Mesodermal cell (in vitro differentiated cells): ENCODE results near the gene MYL4.

Experiments used
- H3K27ac ChIP-seq: 2 replicates; pipeline ENCODE4 v1.7.0; 2013; ENCODE audit warnings: mild to moderate bottlenecking, low read depth, low read length, moderate library complexity; ENCODE audit not compliant: severe bottlenecking
- H3K36me3 ChIP-seq: 2 replicates; pipeline ENCODE4 v1.7.1; 2013; ENCODE audit warnings: mild to moderate bottlenecking, low read length, moderate library complexity; ENCODE audit not compliant: control insufficient read depth, insufficient read depth
- H3K4me1 ChIP-seq: one replicate; pipeline ENCODE4 v1.7.1; 2013; ENCODE audit warnings: mild to moderate bottlenecking, low read length; ENCODE audit not compliant: insufficient read depth, control insufficient read depth, poor library complexity, severe bottlenecking
- H3K4me3 ChIP-seq: 2 replicates; pipeline ENCODE4 v1.7.0; 2013; ENCODE audit warnings: low read length, control low read depth, mild to moderate bottlenecking; ENCODE audit not compliant: insufficient read depth, poor library complexity, severe bottlenecking; ENCODE audit errors: extremely low read depth
- H3K9me3 ChIP-seq: 2 replicates; pipeline ENCODE4 v1.7.1; 2013; ENCODE audit warnings: mild to moderate bottlenecking, low read length, moderate library complexity; ENCODE audit not compliant: control insufficient read depth
- WGBS, 2 experiments: methylation state at CpG; one replicate each; pipeline ENCODE4 v1.1.5; 2013; ENCODE audit warnings: missing lambda C conversion rate in 2 of 2; ENCODE audit not compliant: insufficient coverage in 2 of 2; 5-methylcytosine and 5-hydroxymethylcytosine counted together

MYL4 gene

GRCh38 chr17:47243737-47244598 is 34.8 kb downstream of the MYL4 start:
- Histone ChIP-seq H3K9me3 (no peaks in the 10 kb centered on the region), H3K36me3 (no peaks in the 10 kb centered on the region), H3K27ac (no peak overlapping the region), H3K4me3 (no peak overlapping the region), H3K4me1 (peaks cover 13% of the 10 kb centered on the region)
- WGBS, 2 experiments: 94 to 96% methylated on average over 5 to 7 of the region's 9 CpGs

GRCh38 chr17:47244697-47245096 is 35.5 kb downstream of the MYL4 start:
- Histone ChIP-seq H3K9me3 (no peaks in the 10 kb centered on the region), H3K4me3 (no peak overlapping the region), H3K4me1 (peaks cover 11% of the 10 kb centered on the region), H3K27ac (no peak overlapping the region), H3K36me3 (no peaks in the 10 kb centered on the region)
- WGBS, 2 experiments: 80 to 93% methylated on average over 1 to 2 of the region's 2 CpGs

GRCh38 chr17:47246120-47246519 is 37.0 kb downstream of the MYL4 start:
- Histone ChIP-seq H3K4me3 (no peak overlapping the region), H3K9me3 (no peaks in the 10 kb centered on the region), H3K4me1 (no peaks in the 10 kb centered on the region), H3K36me3 (no peaks in the 10 kb centered on the region), H3K27ac (no peak overlapping the region)
- WGBS, 2 experiments: 80 to 92% methylated on average over 1 to 2 of the region's 2 CpGs

GRCh38 chr17:47250855-47251254 is 41.7 kb downstream of the MYL4 start:
- 100% methylated on average over 1 of the region's 2 CpGs for WGBS, 2 experiments

GRCh38 chr17:47251421-47251940 is 42.3 kb downstream of the MYL4 start:
- peaks cover 5% of the 10 kb centered on the region for H3K4me1 ChIP-seq
- H3K4me3 ChIP-seq: no peak overlapping the region
- 80% methylated on average over 1 of the region's 1 CpG; no CpG with 5 or more reads in 1 of the 2 experiments for WGBS, 2 experiments
- no peak overlapping the region for H3K27ac ChIP-seq
- no peaks in the 10 kb centered on the region for H3K9me3 ChIP-seq
- H3K36me3 ChIP-seq: no peaks in the 10 kb centered on the region

More at GRCh38 chr17:47250855-47251254, 41.7 kb downstream of the MYL4 start:
- Histone ChIP-seq H3K9me3 (no peaks in the 10 kb centered on the region), H3K4me1 (peaks cover 5% of the 10 kb centered on the region), H3K4me3 (no peak overlapping the region), H3K36me3 (no peaks in the 10 kb centered on the region), H3K27ac (no peak overlapping the region)

GRCh38 chr17:47252209-47252608 is 43.1 kb downstream of the MYL4 start:
- WGBS, 2 experiments: 100% methylated on average over 1 of the region's 1 CpG
- no peaks in the 10 kb centered on the region for H3K36me3 ChIP-seq
- H3K4me3 ChIP-seq: no peak overlapping the region
- H3K4me1 ChIP-seq: peaks cover 5% of the 10 kb centered on the region
- H3K27ac ChIP-seq: no peak overlapping the region
- H3K9me3 ChIP-seq: no peaks in the 10 kb centered on the region

- Histone ChIP-seq H3K4me1 (peaks cover 6% of the 10 kb centered on the region), H3K36me3 (no peaks in the 10 kb centered on the region), H3K9me3 (no peaks in the 10 kb centered on the region), H3K27ac (no peak overlapping the region), H3K4me3 (peak overlapping the region; percentile 53)
- 71 to 79% methylated on average over 10 of the region's 10 CpGs for WGBS, 2 experiments
These were observed 43.8 kb downstream of the MYL4 start for GRCh38 chr17:47252766-47253512.

- peak within 1 kb of the TSS; percentile 53 for H3K4me3 ChIP-seq
- H3K27ac ChIP-seq: no peak within 1 kb of the TSS
- H3K9me3 ChIP-seq: no peaks in the 10 kb centered on the region
- 2% methylated on average over 44 to 84 of the region's 112 CpGs for WGBS, 2 experiments
- H3K36me3 ChIP-seq: no peaks in the 10 kb centered on the region
- peaks cover 10% of the 10 kb centered on the region for H3K4me1 ChIP-seq
These were observed 44.6 kb downstream of the MYL4 start, which contains the start of gene ITGB3 for GRCh38 chr17:47253541-47254402. Gene ITGB3 (plus strand): TSS chr17:47253827. CDS start chr17:47253862, 35 bp downstream.

GRCh38 chr17:47254403-47254943 is 45.3 kb downstream of the MYL4 start:
- Histone ChIP-seq H3K36me3 (no peaks in the 10 kb centered on the region), H3K27ac (no peak overlapping the region), H3K4me1 (peaks cover 10% of the 10 kb centered on the region), H3K9me3 (no peaks in the 10 kb centered on the region), H3K4me3 (peak overlapping the region; percentile 53)
- WGBS, 2 experiments: 20 to 25% methylated on average over 7 to 11 of the region's 15 CpGs
